Upper lobe of right lung (tissue), 1 donor: ENCODE data around the gene EML1. TPM values are rescaled to one million over a fixed set of nuclear protein-coding genes. Genes with fewer than 3 reads are reported as not detected.

Source experiments
- ATAC-seq: fragments of 200-7000 bp; cut with Tn5 transposase; one replicate; pipeline ENCODE4 v1.9.1; 2020; ENCODE audit warnings: mild to moderate bottlenecking, moderate library complexity
- DNase-seq: peaks from one replicate; pipeline ENCODE4 v3.0.0-alpha.2; 2020
- H3K27ac ChIP-seq: fragments of 200-600 bp; one replicate; pipeline ENCODE4 v1.8.0; 2022
- H3K27me3 ChIP-seq: fragments of 200-600 bp; one replicate; pipeline ENCODE4 v1.8.0; 2022; ENCODE audit warnings: mild to moderate bottlenecking
- H3K36me3 ChIP-seq: fragments of 200-600 bp; one replicate; pipeline ENCODE4 v1.8.0; 2022
- H3K4me1 ChIP-seq: fragments of 200-600 bp; one replicate; pipeline ENCODE4 v1.8.0; 2022
- H3K4me3 ChIP-seq: fragments of 200-600 bp; one replicate; pipeline ENCODE4 v1.8.0; 2022; ENCODE audit warnings: mild to moderate bottlenecking
- H3K9me3 ChIP-seq: fragments of 200-600 bp; one replicate; pipeline ENCODE4 v1.8.0; 2022
- CTCF ChIP-seq: fragments of 200-600 bp; IDR thresholded peaks from one replicate; pipeline ENCODE4 v1.8.0; 2022; ENCODE audit warnings: antibody characterized with exemption
- intact Hi-C: fragments of 100-400 bp; cut with DNase I; formaldehyde crosslinking; loops from one replicate; pipeline ENCODE4 v1.11.0; 2022
- total RNA-seq: library from RNA; stranded (reverse); fragmentation: NEBNext Ultra II Directional; extraction: Animal tissue kit (Norgen Biotek cat#: 25700); gene quantifications from one replicate; pipeline ENCODE4 v1.2.1, GENCODE V29; 2021
- donor health status: DM: no; HTN: yes; CAD: no; lungs with severe emphysema.

EML1 gene
- total RNA-seq, 1 donor from 2014 or later: 42.2 TPM

GRCh38 chr14:99773521-99774497, 19.4 kb upstream of the EML1 start:
- Histone ChIP-seq H3K36me3 (no peaks in the 10 kb centered on the region), H3K4me1 (no peaks in the 10 kb centered on the region), H3K4me3 (no peak overlapping the region), H3K27ac (no peak overlapping the region), H3K9me3 (no peaks in the 10 kb centered on the region), H3K27me3 (no peaks in the 10 kb centered on the region)
- TF ChIP-seq CTCF: no peak
- ATAC-seq: peak; percentile 14
- DNase-seq: no peak
- intact Hi-C loops: no loop called here

GRCh38 chr14:99774556-99775307, 18.5 kb upstream of the EML1 start:
- H3K4me3 ChIP-seq: no peak overlapping the region
- H3K4me1 ChIP-seq: no peaks in the 10 kb centered on the region
- ATAC-seq (no peak), DNase-seq (no peak)
- no peak overlapping the region for H3K27ac ChIP-seq
- TF ChIP-seq CTCF: no peak
- no peaks in the 10 kb centered on the region for H3K27me3 ChIP-seq
- intact Hi-C loops: no loop called here
- no peaks in the 10 kb centered on the region for H3K9me3 ChIP-seq
- no peaks in the 10 kb centered on the region for H3K36me3 ChIP-seq

- Histone ChIP-seq H3K4me3 (no peak overlapping the region), H3K27me3 (no peaks in the 10 kb centered on the region), H3K36me3 (no peaks in the 10 kb centered on the region), H3K9me3 (no peaks in the 10 kb centered on the region), H3K27ac (no peak overlapping the region), H3K4me1 (no peaks in the 10 kb centered on the region)
- no peak for DNase-seq
- ATAC-seq: no peak
- intact Hi-C loops: no loop called here
- TF ChIP-seq CTCF: no peak
Observed at GRCh38 chr14:99775351-99775750, 17.9 kb upstream of the EML1 start.

- no peak overlapping the region for H3K27ac ChIP-seq
- no peak overlapping the region for H3K4me3 ChIP-seq
- TF ChIP-seq CTCF: no peak
- DNase-seq (no peak), ATAC-seq (no peak)
- H3K36me3 ChIP-seq: no peaks in the 10 kb centered on the region
- intact Hi-C loops: no loop called here
- H3K27me3 ChIP-seq: no peaks in the 10 kb centered on the region
- H3K9me3 ChIP-seq: no peaks in the 10 kb centered on the region
- H3K4me1 ChIP-seq: no peaks in the 10 kb centered on the region
Observed at GRCh38 chr14:99777951-99778350, 15.3 kb upstream of the EML1 start.

- no peak overlapping the region for H3K4me3 ChIP-seq
- ATAC-seq (no peak), DNase-seq (no peak)
- H3K27ac ChIP-seq: no peak overlapping the region
- no peaks in the 10 kb centered on the region for H3K27me3 ChIP-seq
- no peaks in the 10 kb centered on the region for H3K9me3 ChIP-seq
- H3K4me1 ChIP-seq: no peaks in the 10 kb centered on the region
- no peak for TF ChIP-seq CTCF
- no peaks in the 10 kb centered on the region for H3K36me3 ChIP-seq
- intact Hi-C loops: no loop called here
Observed at GRCh38 chr14:99779751-99780150, 13.5 kb upstream of the EML1 start.
